ENCODE measurements around the gene CX3CL1. TPM values are rescaled to one million over a fixed set of nuclear protein-coding genes. Genes with fewer than 3 reads are reported as not detected.

Gene CX3CL1
- 10 to 100 TPM; 12.8 to 25.1 (median 13.6) TPM for total RNA-seq

DNA sequence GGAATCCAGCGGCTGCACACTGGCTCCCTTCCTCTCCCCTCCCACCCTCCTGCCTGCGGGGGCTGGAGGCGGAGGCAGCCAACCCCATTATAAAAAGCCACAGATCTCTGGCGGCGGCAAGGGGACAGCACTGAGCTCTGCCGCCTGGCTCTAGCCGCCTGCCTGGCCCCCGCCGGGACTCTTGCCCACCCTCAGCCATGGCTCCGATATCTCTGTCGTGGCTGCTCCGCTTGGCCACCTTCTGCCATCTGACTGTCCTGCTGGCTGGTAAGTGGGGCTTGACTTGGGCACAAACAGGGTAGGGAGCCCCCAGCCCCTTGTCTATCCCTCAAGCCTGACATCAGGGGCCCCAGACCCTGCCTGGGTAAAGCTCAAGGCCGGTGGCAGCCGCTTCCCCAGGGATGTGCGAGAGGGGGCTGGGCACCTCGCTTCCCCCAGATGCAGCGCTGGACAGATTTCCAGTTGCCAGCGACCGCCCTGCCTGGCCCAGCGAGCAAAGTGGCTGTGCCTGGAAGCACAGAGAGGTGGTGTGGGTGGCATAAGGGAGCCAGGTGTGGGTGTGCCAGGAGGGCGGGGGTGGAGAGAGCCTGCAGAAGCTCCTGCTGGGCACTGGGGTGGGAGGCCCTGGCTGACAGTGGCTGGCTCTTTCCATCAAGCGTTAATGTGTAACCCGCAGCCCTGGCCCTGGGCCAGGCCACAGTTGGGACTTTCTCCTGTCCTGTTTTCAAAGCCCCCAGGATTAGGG is at the start of gene CX3CL1:
CX3CL1 (plus strand) TSS at position 119 of the 745 bp plus-strand sequence; CDS start at position 198, 79 bp downstream.
- 18% methylated on average over 13 of the region's 23 CpGs for WGBS
- H3K27me3 ChIP-seq = no peaks in the 10 kb centered on the region
- no peaks in the 10 kb centered on the region for H3K36me3 ChIP-seq
- H3K27ac ChIP-seq = peak within 1 kb of the TSS; percentile 81
- DNase-seq (ENCODE audit: low spot score in 2 of 2) = peak in 1 of 2 donors; percentile 76
- no peaks in the 10 kb centered on the region for H3K9me3 ChIP-seq
- peak within 1 kb of the TSS; percentile 57 for H3K4me3 ChIP-seq
- TF ChIP-seq, protein P1, sequence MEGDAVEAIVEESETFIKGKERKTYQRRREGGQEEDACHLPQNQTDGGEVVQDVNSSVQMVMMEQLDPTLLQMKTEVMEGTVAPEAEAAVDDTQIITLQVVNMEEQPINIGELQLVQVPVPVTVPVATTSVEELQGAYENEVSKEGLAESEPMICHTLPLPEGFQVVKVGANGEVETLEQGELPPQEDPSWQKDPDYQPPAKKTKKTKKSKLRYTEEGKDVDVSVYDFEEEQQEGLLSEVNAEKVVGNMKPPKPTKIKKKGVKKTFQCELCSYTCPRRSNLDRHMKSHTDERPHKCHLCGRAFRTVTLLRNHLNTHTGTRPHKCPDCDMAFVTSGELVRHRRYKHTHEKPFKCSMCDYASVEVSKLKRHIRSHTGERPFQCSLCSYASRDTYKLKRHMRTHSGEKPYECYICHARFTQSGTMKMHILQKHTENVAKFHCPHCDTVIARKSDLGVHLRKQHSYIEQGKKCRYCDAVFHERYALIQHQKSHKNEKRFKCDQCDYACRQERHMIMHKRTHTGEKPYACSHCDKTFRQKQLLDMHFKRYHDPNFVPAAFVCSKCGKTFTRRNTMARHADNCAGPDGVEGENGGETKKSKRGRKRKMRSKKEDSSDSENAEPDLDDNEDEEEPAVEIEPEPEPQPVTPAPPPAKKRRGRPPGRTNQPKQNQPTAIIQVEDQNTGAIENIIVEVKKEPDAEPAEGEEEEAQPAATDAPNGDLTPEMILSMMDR (IDR thresholded peaks at IDR 0.05) = peak in 1 of 2 donors; percentile 22
- TF ChIP-seq POLR2A (IDR thresholded peaks at IDR 0.05) (peak in 1 of 2 donors; percentile 23), EP300 (IDR thresholded peaks at IDR 0.05) (no peak), POLR2AphosphoS5 (IDR thresholded peaks at IDR 0.05) (peak in 1 of 3 donors; percentile 40)
- H3K4me1 ChIP-seq = peaks cover 50% of the 10 kb centered on the region

DNA sequence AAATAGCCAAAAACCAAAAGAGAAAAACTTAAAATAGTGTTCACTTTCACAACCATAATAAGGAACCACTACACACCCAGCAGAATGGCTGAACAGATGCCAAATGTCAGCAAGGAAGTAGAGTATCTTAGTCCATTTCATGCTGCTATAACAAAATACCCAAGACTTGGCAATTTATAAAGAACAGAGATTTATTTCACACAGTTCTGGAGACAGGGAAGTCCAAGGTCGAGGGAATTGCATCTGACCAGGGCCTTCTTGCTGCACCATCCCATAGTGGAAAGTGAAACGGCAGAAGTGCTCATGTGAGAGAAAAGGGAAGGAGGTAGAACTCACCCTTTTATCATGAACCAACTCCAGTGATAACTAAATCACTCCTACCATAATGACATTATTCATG is 47.5 kb upstream of the CX3CL1 start:
- Histone ChIP-seq H3K9me3 (peaks cover 6% of the 10 kb centered on the region), H3K4me3 (no peak overlapping the region), H3K27ac (no peak overlapping the region), H3K27me3 (no peaks in the 10 kb centered on the region), H3K4me1 (no peaks in the 10 kb centered on the region), H3K36me3 (no peaks in the 10 kb centered on the region)
- TF ChIP-seq POLR2A (IDR thresholded peaks at IDR 0.05) (no peak), EP300 (IDR thresholded peaks at IDR 0.05) (no peak), POLR2AphosphoS5 (IDR thresholded peaks at IDR 0.05) (no peak)
- TF ChIP-seq, protein P1 (IDR thresholded peaks at IDR 0.05) = no peak
- no peak for DNase-seq (ENCODE audit: low spot score in 2 of 2)
- 76% methylated on average over 2 of the region's 2 CpGs for WGBS

DNA sequence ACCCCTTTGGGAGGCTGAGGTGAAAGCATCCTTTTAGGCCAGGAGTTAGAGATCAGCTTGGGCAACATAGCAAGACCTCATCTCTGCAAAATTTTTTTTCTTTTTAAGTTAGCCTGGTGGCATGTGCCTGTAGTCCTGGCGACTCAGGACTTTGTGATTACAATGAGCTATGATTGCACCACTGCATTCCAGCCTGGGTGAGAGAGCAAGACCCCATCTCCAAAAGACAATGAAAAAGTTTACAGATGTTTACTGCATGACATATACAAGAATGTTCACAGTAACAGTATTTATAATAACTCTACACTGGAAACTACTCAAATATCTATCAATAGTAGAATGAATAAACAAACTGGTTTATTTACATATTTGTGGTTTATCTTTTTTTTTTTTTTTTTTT is 46.8 kb upstream of the CX3CL1 start:
- no peaks in the 10 kb centered on the region for H3K36me3 ChIP-seq
- H3K27me3 ChIP-seq = no peaks in the 10 kb centered on the region
- TF ChIP-seq POLR2A (IDR thresholded peaks at IDR 0.05) = no peak
- TF ChIP-seq, protein P1 (IDR thresholded peaks at IDR 0.05) = no peak
- TF ChIP-seq POLR2AphosphoS5 (IDR thresholded peaks at IDR 0.05) = no peak
- TF ChIP-seq EP300 (IDR thresholded peaks at IDR 0.05) = no peak
- peaks cover 6% of the 10 kb centered on the region for H3K9me3 ChIP-seq
- whole genome bisulfite sequencing = 65% methylated on average over 1 of the region's 1 CpG
- H3K4me3 ChIP-seq = no peak overlapping the region
- no peak for DNase-seq (ENCODE audit: low spot score in 2 of 2)
- no peak overlapping the region for H3K27ac ChIP-seq
- H3K4me1 ChIP-seq = no peaks in the 10 kb centered on the region

DNA sequence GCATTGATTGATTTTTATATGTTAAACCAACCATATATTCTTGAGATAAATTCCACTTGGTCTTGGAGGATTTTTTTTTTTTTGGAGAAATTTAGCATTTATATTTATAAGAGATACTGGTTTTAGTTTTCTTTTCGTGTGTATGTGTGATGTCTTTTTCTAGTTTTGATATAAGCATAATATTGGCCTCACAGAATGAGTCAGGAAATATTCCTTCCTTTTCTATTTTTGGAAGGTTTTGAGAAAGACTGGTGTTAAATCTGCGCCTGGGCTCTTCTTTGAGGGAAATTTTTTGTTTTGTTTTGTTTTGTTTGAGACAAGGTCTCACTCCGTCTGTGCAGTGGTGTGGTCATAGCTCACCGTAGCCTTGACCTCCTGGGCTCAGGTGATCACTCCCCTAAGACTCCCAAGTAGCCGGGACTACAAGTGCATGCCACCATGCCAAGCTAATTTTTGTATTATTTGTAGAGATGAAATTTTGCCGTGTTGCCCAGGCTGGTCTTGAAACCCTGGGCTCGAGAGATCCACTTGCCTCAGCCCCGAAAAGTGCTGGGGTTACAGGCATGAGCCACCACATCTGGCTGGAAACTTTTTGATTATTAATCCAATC is 42.5 kb upstream of the CX3CL1 start:
- TF ChIP-seq POLR2A (IDR thresholded peaks at IDR 0.05) = no peak
- Histone ChIP-seq H3K4me3 (no peak overlapping the region), H3K4me1 (no peaks in the 10 kb centered on the region), H3K9me3 (peaks cover 6% of the 10 kb centered on the region), H3K36me3 (no peaks in the 10 kb centered on the region), H3K27me3 (peaks cover 5% of the 10 kb centered on the region), H3K27ac (no peak overlapping the region)
- WGBS = 80% methylated on average over 8 of the region's 8 CpGs
- DNase-seq (ENCODE audit: low spot score in 2 of 2) = no peak

DNA sequence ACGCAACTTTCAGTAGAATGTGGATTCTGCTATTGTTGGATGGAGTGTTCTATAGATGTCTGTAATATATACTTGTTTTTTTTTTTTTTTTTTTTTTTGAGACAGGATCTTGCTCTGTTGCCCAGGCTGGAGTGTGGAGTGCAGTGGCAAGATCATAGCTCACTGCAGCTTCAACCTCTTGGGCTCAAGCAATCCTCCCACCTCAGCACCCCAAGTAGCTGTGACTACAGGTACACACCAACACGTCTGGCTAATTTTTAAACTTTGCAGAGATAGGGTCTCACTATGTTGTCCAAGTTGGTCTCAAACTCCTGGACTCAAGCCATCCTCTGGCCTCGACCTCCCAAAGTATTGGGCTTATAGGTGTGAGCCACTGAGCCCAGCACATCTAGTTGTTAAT is 40.9 kb upstream of the CX3CL1 start:
- TF ChIP-seq, protein P1 (IDR thresholded peaks at IDR 0.05) = no peak
- peaks cover 5% of the 10 kb centered on the region for H3K27me3 ChIP-seq
- no peaks in the 10 kb centered on the region for H3K4me1 ChIP-seq
- H3K9me3 ChIP-seq = peaks cover under 1% of the 10 kb centered on the region
- no peak overlapping the region for H3K27ac ChIP-seq
- 72% methylated on average over 3 of the region's 3 CpGs for WGBS
- DNase-seq (ENCODE audit: low spot score in 2 of 2) = no peak
- no peaks in the 10 kb centered on the region for H3K36me3 ChIP-seq
- H3K4me3 ChIP-seq = no peak overlapping the region

Data from suprapubic skin (tissue), 4 donors.